HCT116 (cell line): ENCODE data around the gene RNF166.

ENCODE experiments used
- CEBPB ChIP-seq: IDR thresholded peaks from 2 replicates; pipeline ENCODE4 v1.6.1; 2012; ENCODE audit warnings: low read depth
- ELF1 ChIP-seq: IDR thresholded peaks from 2 replicates; pipeline ENCODE4 v1.6.1; 2012; ENCODE audit warnings: low read depth, borderline replicate concordance
- POLR2A ChIP-seq: IDR thresholded peaks from 2 replicates; pipeline ENCODE4 v1.7.0; 2011; ENCODE audit warnings: borderline replicate concordance; ENCODE audit not compliant: insufficient read depth, insufficient read length; ENCODE audit errors: extremely low read depth
- POLR2AphosphoS5 ChIP-seq: IDR thresholded peaks from 2 replicates; pipeline ENCODE4 v1.6.1; 2011; ENCODE audit warnings: mild to moderate bottlenecking, low read depth, low read length, moderate library complexity
- SP1 ChIP-seq: IDR thresholded peaks from 2 replicates; pipeline ENCODE4 v1.6.1; 2012; ENCODE audit warnings: low read depth
- TF ChIP-seq, protein P1 (sequence below): IDR thresholded peaks from 2 replicates; pipeline ENCODE4 v1.6.1; 2012

GRCh38 chr16:88719267-88719932 is 13.2 kb upstream of the RNF166 start:
- no peak for TF ChIP-seq POLR2A
- TF ChIP-seq SP1: no peak
- TF ChIP-seq, protein P1, sequence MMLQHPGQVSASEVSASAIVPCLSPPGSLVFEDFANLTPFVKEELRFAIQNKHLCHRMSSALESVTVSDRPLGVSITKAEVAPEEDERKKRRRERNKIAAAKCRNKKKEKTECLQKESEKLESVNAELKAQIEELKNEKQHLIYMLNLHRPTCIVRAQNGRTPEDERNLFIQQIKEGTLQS: no peak
- TF ChIP-seq CEBPB: no peak
- TF ChIP-seq POLR2AphosphoS5: no peak
- TF ChIP-seq ELF1: no peak
